Pancreas (tissue), 10 donors: ENCODE data around the gene LGR6. TPM values are rescaled to one million over a fixed set of nuclear protein-coding genes. Genes with fewer than 3 reads are reported as not detected.

Source experiments
- ATAC-seq, 4 donors: fragments of 200-7000 bp; cut with Tn5 transposase; one replicate each; pipeline versions ENCODE4 v1.8.0 to v1.9.1; 2020; ENCODE audit warnings: mild to moderate bottlenecking in 4 of 4, moderate library complexity in 4 of 4
- DNase-seq, 6 donors: peaks; one replicate each; pipeline ENCODE4 v3.0.0-alpha.2; 2020
- FAIRE-seq: peaks from 2 replicates; lab custom pipeline; 2012; peaks lifted over from hg19 to GRCh38; lab: Jason Lieb, UNC
- H3K27ac ChIP-seq, 4 donors: fragments of 200-600 bp; sonication (generic); 1 replicate in 3 of 4; 2 replicates in 1 of 4; pipeline versions ENCODE4 v1.5.0 to v1.8.0; 2020
- H3K27me3 ChIP-seq, 4 donors: fragments of 200-600 bp; one replicate each; pipeline ENCODE4 v1.8.0; 2021
- H3K36me3 ChIP-seq, 3 donors: fragments of 200-600 bp; sonication (generic) in 1 of 3; one replicate each; pipeline versions ENCODE4 v1.5.0 to v1.8.0; 2020 to 2021
- H3K4me1 ChIP-seq, 3 donors: fragments of 200-600 bp; one replicate each; pipeline ENCODE4 v1.8.0; 2021
- H3K4me3 ChIP-seq, 4 donors: fragments of 200-600 bp; sonication (generic) in 2 of 4; one replicate each; pipeline versions ENCODE4 v1.5.0 to v1.8.0; 2020 to 2021
- H3K9me3 ChIP-seq, 4 donors: fragments of 200-600 bp; one replicate each; pipeline ENCODE4 v1.8.0; 2021
- WGBS, 2 donors: extraction: QIAGEN DNeasy Blood & Tissue Kit; methylation state at CpG; one replicate each; pipeline ENCODE4 v1.1.7; 2013; 5-methylcytosine and 5-hydroxymethylcytosine counted together
- intact Hi-C, 3 donors: fragments of 100-400 bp; cut with DNase I; formaldehyde crosslinking; loops; one replicate each; pipeline versions ENCODE4 v1.11.1 to v1.14.2; 2022
- polyA plus RNA-seq, 2 donors: library from polyadenylated mRNA; stranded (reverse); fragments of 200-250 nt; gene quantifications; one replicate each; pipeline ENCODE4 v1.2.3, GENCODE V29; 2013
- total RNA-seq, 6 donors: library from RNA; stranded (reverse); fragmentation: NEBNext Ultra II Directional in 4 of 6; extraction: Animal tissue kit (Norgen Biotek cat#: 25700) in 4 of 6; gene quantifications; one replicate each; pipeline versions ENCODE4 v1.2.1 to v1.2.4, GENCODE V29; 2021 to 2023
- TF ChIP-seq, protein P1 (sequence below), 4 donors: fragments of 200-600 bp; sonication (generic) in 3 of 4; IDR thresholded peaks; one replicate each; pipeline versions ENCODE4 v1.5.0 to v1.8.0; 2021; ENCODE audit warnings: antibody characterized with exemption in 4 of 4
- donor health status: healthy with polysubstance abuse.
- donor health status: DM: no; HTN: no; CAD: no; lungs with moderate emphysema.
- donor health status: DM: no; HTN: no; CAD: no.
- donor health status: control.
- donor health status: control.
- donor health status: Bipolar disorder and iron deficiency.
- donor health status: DM: yes; HTN: yes; CAD: no.
- donor health status: DM: no; HTN: no; CAD: no.
- donor health status: DM: no; HTN: no; CAD: no.
- donor health status: DM: yes; HTN: yes; CAD: no.

Gene LGR6
- total and polyA plus RNA-seq, 8 donors = 0.06 to 0.47 (median 0.15) TPM; not detected in 3

DNA sequence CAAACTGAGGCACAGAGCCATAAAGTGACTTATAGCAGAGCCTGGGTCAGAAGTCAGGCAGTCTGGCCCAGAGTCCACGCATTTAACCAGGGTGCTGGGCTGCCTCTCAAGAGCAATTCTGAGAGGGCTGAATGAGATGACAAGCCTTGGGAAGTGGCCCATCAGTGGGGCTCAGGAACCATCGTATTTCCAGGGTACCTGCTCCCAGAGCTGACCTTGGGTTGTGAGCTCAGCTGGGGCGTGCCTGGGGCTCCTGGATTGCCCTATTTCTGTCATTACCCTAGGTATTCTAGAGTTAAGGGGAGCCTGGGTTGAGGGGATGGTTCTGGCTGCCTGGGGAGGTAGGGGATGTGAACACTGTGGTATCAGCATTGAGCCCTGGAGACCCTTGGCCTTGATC is 49.4 kb downstream of the LGR6 start:
- DNase-seq (peak in 1 of 6 donors; percentile 19), FAIRE-seq (no peak), ATAC-seq (no peak)
- intact Hi-C loops = no loop called here
- no peaks in the 10 kb centered on the region for H3K4me1 ChIP-seq
- 65 to 67% methylated on average over 3 of the region's 3 CpGs for WGBS, 2 donors
- no peak overlapping the region for H3K4me3 ChIP-seq
- H3K9me3 ChIP-seq = no peaks in the 10 kb centered on the region
- H3K27me3 ChIP-seq = no peaks in the 10 kb centered on the region
- no peak overlapping the region for H3K27ac ChIP-seq
- TF ChIP-seq, protein P1, sequence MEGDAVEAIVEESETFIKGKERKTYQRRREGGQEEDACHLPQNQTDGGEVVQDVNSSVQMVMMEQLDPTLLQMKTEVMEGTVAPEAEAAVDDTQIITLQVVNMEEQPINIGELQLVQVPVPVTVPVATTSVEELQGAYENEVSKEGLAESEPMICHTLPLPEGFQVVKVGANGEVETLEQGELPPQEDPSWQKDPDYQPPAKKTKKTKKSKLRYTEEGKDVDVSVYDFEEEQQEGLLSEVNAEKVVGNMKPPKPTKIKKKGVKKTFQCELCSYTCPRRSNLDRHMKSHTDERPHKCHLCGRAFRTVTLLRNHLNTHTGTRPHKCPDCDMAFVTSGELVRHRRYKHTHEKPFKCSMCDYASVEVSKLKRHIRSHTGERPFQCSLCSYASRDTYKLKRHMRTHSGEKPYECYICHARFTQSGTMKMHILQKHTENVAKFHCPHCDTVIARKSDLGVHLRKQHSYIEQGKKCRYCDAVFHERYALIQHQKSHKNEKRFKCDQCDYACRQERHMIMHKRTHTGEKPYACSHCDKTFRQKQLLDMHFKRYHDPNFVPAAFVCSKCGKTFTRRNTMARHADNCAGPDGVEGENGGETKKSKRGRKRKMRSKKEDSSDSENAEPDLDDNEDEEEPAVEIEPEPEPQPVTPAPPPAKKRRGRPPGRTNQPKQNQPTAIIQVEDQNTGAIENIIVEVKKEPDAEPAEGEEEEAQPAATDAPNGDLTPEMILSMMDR (IDR thresholded peaks at IDR 0.05) = no peak
- H3K36me3 ChIP-seq = no peaks in the 10 kb centered on the region

DNA sequence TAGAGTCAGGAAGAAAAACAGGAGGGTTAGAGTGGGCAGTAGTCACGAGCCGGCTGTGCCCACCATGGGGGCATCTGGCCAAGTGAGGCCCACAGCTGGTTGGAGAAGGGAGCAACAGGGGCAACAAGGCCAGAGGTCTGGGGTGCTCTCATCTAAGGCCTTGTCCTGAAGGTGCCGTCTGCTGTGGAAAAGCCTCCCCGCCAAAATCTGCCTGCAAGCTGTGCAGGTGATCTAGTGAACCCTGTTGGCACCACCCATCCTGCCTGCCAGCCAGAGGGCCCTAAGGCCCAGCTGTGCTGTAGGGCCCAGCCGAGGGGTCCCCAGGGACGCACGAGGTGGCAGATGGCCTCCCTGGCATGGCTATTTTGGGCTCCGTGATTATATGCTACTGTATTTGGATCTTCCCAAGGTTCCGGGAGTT is 51.3 kb downstream of the LGR6 start:
- no peak overlapping the region for H3K4me3 ChIP-seq
- H3K27ac ChIP-seq = no peak overlapping the region
- WGBS, 2 donors = 74 to 80% methylated on average over 9 of the region's 9 CpGs
- DNase-seq (peak in 1 of 6 donors; percentile 41), ATAC-seq (no peak), FAIRE-seq (no peak)
- intact Hi-C loops = no loop called here
- H3K36me3 ChIP-seq = no peaks in the 10 kb centered on the region
- no peaks in the 10 kb centered on the region for H3K4me1 ChIP-seq
- TF ChIP-seq, protein P1 (IDR thresholded peaks at IDR 0.05) = no peak
- H3K9me3 ChIP-seq = no peaks in the 10 kb centered on the region
- H3K27me3 ChIP-seq = no peaks in the 10 kb centered on the region

- Histone ChIP-seq H3K9me3 (no peaks in the 10 kb centered on the region), H3K36me3 (no peaks in the 10 kb centered on the region), H3K4me3 (no peak overlapping the region), H3K27me3 (no peaks in the 10 kb centered on the region), H3K4me1 (no peaks in the 10 kb centered on the region), H3K27ac (no peak overlapping the region)
- 84 to 92% methylated on average over 8 of the region's 8 CpGs for WGBS, 2 donors
- TF ChIP-seq, protein P1 (IDR thresholded peaks at IDR 0.05) = no peak
- intact Hi-C loops = no loop called here
- DNase-seq (peak in 1 of 6 donors; percentile 19), FAIRE-seq (no peak), ATAC-seq (no peak)
Measured at GRCh38 chr1:202245391-202245790, 51.8 kb downstream of the LGR6 start.

- 83 to 85% methylated on average over 6 of the region's 6 CpGs for WGBS, 2 donors
- FAIRE-seq = no peak
- no peak overlapping the region for H3K27ac ChIP-seq
- TF ChIP-seq, protein P1 (IDR thresholded peaks at IDR 0.05) = no peak
- intact Hi-C loops = no loop called here
- H3K4me3 ChIP-seq = no peak overlapping the region
- H3K4me1 ChIP-seq = no peaks in the 10 kb centered on the region
- no peak for ATAC-seq
- no peaks in the 10 kb centered on the region for H3K9me3 ChIP-seq
- DNase-seq = peak in 1 of 6 donors; percentile 0
- no peaks in the 10 kb centered on the region for H3K27me3 ChIP-seq
- no peaks in the 10 kb centered on the region for H3K36me3 ChIP-seq
Measured at GRCh38 chr1:202247104-202247503, 53.5 kb downstream of the LGR6 start.

DNA sequence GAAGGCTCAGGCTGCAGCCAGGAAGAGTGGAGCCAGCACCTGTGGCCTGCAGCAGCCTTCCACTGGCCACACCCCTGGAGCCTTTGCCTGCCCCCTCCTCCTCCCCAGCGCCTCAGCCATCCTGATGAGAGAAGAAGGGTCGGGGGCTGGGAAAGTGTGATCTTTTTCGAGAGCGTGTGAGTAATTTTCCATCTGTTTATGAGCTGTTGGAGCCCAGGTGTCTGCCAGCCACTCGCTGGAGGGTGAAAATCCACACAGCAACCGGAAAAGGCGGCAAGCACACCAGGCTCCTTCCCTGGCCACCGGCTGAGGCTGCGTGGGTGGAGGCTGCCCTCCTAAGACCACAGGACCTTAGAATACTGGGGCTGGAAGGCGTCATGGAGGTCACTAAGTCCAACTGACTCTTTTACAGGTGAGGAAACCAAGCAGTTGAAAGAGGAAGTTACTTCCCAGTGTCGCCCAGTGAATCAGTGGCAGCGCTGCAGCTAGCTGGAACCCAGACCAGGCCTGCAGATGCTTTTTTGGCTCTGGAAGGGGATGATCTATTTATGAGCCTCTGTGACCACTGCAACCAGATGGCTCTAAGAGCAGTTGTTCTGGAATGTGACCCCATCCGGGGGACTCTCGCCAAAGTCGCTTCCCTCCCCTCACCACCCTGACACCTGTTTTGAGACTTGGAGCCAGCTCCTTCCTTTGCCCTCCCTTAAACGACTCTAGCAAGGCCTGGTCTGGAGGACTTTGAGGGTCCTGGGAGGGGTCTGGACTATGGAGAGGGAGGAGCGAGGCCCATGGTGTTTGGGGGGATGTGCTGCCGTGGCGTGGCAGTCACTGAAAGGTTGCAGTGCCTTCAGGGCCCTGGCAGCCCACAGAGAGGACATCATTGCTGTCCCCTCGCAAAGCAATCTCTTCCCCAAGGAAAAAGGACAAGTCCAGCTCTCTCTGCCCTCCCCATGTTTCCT is 54.5 kb downstream of the LGR6 start:
- Histone ChIP-seq H3K4me1 (no peaks in the 10 kb centered on the region), H3K27me3 (no peaks in the 10 kb centered on the region), H3K4me3 (no peak overlapping the region), H3K36me3 (no peaks in the 10 kb centered on the region), H3K27ac (no peak overlapping the region), H3K9me3 (no peaks in the 10 kb centered on the region)
- peak in 1 of 6 donors; percentile 43 for DNase-seq
- 60 to 63% methylated on average over 20 of the region's 20 CpGs for WGBS, 2 donors
- TF ChIP-seq, protein P1 (IDR thresholded peaks at IDR 0.05) = no peak
- no peak for FAIRE-seq
- intact Hi-C loops = no loop called here
- no peak for ATAC-seq
